ENCODE data around the gene REM2. TPM values are rescaled to one million over a fixed set of nuclear protein-coding genes. Genes with fewer than 3 reads are reported as not detected.

The REM2 gene
- total RNA-seq, 1 experiment from 2014 or later = 0.98 TPM

DNA sequence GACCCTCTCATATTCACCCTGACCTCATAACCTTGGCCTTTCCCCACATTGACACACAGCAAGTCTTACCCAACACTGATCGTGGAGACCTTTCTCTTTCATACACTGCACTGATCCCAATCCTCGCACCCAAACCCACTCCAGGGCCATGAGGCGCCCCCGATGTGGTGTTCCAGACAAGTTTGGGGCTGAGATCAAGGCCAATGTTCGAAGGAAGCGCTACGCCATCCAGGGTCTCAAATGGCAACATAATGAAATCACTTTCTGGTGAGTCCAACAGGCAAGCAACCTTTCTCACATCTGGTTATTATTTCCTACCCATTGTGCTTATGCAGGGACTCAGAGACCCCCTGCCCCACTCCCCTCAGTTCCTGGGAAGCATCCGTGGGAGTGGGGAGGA, 41.3 kb upstream of the REM2 start:
- Histone ChIP-seq H3K9me3 (ENCODE audit: insufficient read depth, low read depth) (no peaks in the 10 kb centered on the region), H3K9me2 (ENCODE audit: insufficient read depth) (no peaks in the 10 kb centered on the region), H3K4me1 (replicated peaks; ENCODE audit: insufficient read depth) (no peaks in the 10 kb centered on the region), H4K20me1 (ENCODE audit: insufficient read depth) (no peaks in the 10 kb centered on the region), H3F3A (ENCODE audit: insufficient read depth, low read depth) (no peaks in the 10 kb centered on the region), H3K4me2 (no peak overlapping the region), H3K27ac (no peak overlapping the region), H2AFZ (no peak overlapping the region), H3K4me3 (no peak overlapping the region), H3K27me3 (ENCODE audit: insufficient read depth, low read depth) (no peaks in the 10 kb centered on the region), H3K36me3 (ENCODE audit: low read depth) (no peaks in the 10 kb centered on the region), H3K79me2 (ENCODE audit: low read depth) (no peaks in the 10 kb centered on the region)
- no TSS peak for BruUV-seq (replicated peaks)
- TF ChIP-seq EZH2 (IDR thresholded peaks at IDR 0.05; ENCODE audit: low read depth) = no peak
- TF ChIP-seq, protein P1, sequence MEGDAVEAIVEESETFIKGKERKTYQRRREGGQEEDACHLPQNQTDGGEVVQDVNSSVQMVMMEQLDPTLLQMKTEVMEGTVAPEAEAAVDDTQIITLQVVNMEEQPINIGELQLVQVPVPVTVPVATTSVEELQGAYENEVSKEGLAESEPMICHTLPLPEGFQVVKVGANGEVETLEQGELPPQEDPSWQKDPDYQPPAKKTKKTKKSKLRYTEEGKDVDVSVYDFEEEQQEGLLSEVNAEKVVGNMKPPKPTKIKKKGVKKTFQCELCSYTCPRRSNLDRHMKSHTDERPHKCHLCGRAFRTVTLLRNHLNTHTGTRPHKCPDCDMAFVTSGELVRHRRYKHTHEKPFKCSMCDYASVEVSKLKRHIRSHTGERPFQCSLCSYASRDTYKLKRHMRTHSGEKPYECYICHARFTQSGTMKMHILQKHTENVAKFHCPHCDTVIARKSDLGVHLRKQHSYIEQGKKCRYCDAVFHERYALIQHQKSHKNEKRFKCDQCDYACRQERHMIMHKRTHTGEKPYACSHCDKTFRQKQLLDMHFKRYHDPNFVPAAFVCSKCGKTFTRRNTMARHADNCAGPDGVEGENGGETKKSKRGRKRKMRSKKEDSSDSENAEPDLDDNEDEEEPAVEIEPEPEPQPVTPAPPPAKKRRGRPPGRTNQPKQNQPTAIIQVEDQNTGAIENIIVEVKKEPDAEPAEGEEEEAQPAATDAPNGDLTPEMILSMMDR (conservative IDR thresholded peaks at IDR 0.05) = no peak
- intact Hi-C loops (cut with micrococcal nuclease; ENCODE audit: unreplicated experiment) = no loop called here
- CTCF ChIA-PET = no interaction called here
- no peak for DNase-seq
- POLR2A ChIA-PET (ENCODE audit: unreplicated experiment) = no interaction called here

DNA sequence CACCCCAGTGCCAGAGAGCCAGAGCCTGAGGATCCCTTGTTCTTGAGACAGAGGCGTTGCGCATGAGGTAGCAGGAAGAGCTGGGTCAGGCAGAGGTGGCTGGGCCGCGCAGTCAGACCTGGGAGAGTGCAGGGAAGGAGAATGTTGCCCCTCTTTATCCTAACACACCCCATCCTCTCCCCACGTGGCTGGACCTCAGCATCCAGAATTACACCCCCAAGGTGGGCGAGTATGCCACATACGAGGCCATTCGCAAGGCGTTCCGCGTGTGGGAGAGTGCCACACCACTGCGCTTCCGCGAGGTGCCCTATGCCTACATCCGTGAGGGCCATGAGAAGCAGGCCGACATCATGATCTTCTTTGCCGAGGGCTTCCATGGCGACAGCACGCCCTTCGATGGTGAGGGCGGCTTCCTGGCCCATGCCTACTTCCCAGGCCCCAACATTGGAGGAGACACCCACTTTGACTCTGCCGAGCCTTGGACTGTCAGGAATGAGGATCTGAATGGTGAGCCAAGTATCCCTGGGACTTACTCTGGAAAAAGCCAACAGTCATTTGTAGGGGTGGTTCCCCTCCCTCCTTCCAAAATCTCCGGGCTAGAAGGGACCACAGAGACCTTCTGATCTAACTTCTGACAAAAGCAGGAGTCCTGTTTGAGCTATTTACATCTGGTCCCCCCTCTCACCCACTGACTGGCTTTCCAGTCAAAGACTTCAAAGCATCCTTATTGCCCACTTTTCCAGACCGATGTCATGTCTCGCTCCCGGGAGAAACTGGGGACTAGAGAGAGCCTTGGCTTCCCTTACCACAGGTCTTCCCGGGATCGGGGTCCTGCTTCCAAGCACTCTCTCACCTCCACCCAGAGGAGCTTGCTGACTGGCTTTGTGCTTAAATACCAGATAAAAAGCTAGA, 40.6 kb upstream of the REM2 start:
- H3K36me3 ChIP-seq (ENCODE audit: low read depth) = no peaks in the 10 kb centered on the region

DNA sequence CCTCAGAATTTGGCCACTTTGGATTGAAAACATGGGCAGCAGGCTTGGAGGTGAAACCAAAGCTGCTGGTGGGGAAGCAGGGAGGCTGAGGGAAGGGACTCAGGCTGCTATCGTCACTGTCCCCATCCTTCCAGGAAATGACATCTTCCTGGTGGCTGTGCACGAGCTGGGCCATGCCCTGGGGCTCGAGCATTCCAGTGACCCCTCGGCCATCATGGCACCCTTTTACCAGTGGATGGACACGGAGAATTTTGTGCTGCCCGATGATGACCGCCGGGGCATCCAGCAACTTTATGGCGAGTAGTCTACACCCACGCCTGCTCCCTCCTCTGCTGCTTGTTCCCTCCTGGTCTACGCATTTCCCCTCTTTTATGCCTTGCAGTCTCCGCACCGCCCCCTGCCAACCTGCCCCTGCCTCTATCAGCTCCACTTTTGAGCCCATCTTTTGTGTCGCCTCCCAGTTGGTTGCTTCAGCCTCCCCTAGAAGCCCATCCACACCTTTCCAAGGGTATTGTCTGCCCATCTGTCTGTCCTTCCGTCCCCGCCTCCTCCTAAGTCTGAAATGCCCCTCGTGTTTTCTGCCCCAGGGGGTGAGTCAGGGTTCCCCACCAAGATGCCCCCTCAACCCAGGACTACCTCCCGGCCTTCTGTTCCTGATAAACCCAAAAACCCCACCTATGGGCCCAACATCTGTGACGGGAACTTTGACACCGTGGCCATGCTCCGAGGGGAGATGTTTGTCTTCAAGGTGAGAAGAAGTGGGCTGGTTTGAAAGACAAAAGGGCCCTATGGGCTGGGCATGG, 39.7 kb upstream of the REM2 start:
- no TSS peak for BruUV-seq (replicated peaks)
- H3K9me2 ChIP-seq (ENCODE audit: insufficient read depth) = no peaks in the 10 kb centered on the region
- H3K36me3 ChIP-seq (ENCODE audit: low read depth) = no peaks in the 10 kb centered on the region
- TF ChIP-seq EZH2 (IDR thresholded peaks at IDR 0.05; ENCODE audit: low read depth) = no peak
- TF ChIP-seq, protein P1 (conservative IDR thresholded peaks at IDR 0.05) = no peak
- intact Hi-C loops (cut with micrococcal nuclease; ENCODE audit: unreplicated experiment) = no loop called here
- no peaks in the 10 kb centered on the region for H4K20me1 ChIP-seq (ENCODE audit: insufficient read depth)
- H3K4me1 ChIP-seq (replicated peaks; ENCODE audit: insufficient read depth) = no peaks in the 10 kb centered on the region
- POLR2A ChIA-PET (ENCODE audit: unreplicated experiment) = interaction anchor here (0.6 kb wide), 1 partner anchor 254 kb away, joined by 3 read pairs; the partner anchor contains the start of gene DAD1
- DNase-seq = no peak
- no peaks in the 10 kb centered on the region for H3K79me2 ChIP-seq (ENCODE audit: low read depth)
- no peak overlapping the region for H2AFZ ChIP-seq
- H3K27ac ChIP-seq = no peak overlapping the region
- CTCF ChIA-PET = no interaction called here
- H3K9me3 ChIP-seq (ENCODE audit: insufficient read depth, low read depth) = no peaks in the 10 kb centered on the region
- no peaks in the 10 kb centered on the region for H3F3A ChIP-seq (ENCODE audit: insufficient read depth, low read depth)
- no peak overlapping the region for H3K4me3 ChIP-seq
- no peaks in the 10 kb centered on the region for H3K27me3 ChIP-seq (ENCODE audit: insufficient read depth, low read depth)
- H3K4me2 ChIP-seq = no peak overlapping the region

More for the DNA sequence above, 40.6 kb upstream of the REM2 start:
- no peaks in the 10 kb centered on the region for H4K20me1 ChIP-seq (ENCODE audit: insufficient read depth)
- no peak for DNase-seq
- no peak overlapping the region for H2AFZ ChIP-seq
- intact Hi-C loops (cut with micrococcal nuclease; ENCODE audit: unreplicated experiment) = no loop called here
- CTCF ChIA-PET = no interaction called here
- H3K9me2 ChIP-seq (ENCODE audit: insufficient read depth) = no peaks in the 10 kb centered on the region
- no peaks in the 10 kb centered on the region for H3K9me3 ChIP-seq (ENCODE audit: insufficient read depth, low read depth)
- H3K4me1 ChIP-seq (replicated peaks; ENCODE audit: insufficient read depth) = no peaks in the 10 kb centered on the region
- H3K4me3 ChIP-seq = no peak overlapping the region
- BruUV-seq (replicated peaks) = no TSS peak
- no peak overlapping the region for H3K27ac ChIP-seq
- H3K4me2 ChIP-seq = no peak overlapping the region
- H3F3A ChIP-seq (ENCODE audit: insufficient read depth, low read depth) = no peaks in the 10 kb centered on the region
- H3K27me3 ChIP-seq (ENCODE audit: insufficient read depth, low read depth) = no peaks in the 10 kb centered on the region
- POLR2A ChIA-PET (ENCODE audit: unreplicated experiment) = interaction anchor here (0.6 kb wide), 1 partner anchor 253 kb away, joined by 3 read pairs; the partner anchor contains the start of gene DAD1
- no peaks in the 10 kb centered on the region for H3K79me2 ChIP-seq (ENCODE audit: low read depth)
- no peak for TF ChIP-seq EZH2 (IDR thresholded peaks at IDR 0.05; ENCODE audit: low read depth)
- TF ChIP-seq, protein P1 (conservative IDR thresholded peaks at IDR 0.05) = no peak

Measured in PC-9 (cell line).